Transverse colon (tissue), 4 donors: ENCODE results near the gene PPME1. TPM values are rescaled to one million over a fixed set of nuclear protein-coding genes. Genes with fewer than 3 reads are reported as not detected.

Experiments used
- DNase-seq: peaks from one replicate; pipeline ENCODE4 v3.0.0-alpha.2; 2019
- H3K27ac ChIP-seq, 4 donors: fragments of 200-600 bp; sonication (generic); 2 replicates each; pipeline ENCODE4 v1.5.1; 2016 to 2018; ENCODE audit warnings: inconsistent platforms in 4 of 4
- H3K27me3 ChIP-seq: fragments of 200-600 bp; sonication (generic); 2 replicates; pipeline ENCODE4 v1.5.1; 2017; ENCODE audit warnings: inconsistent platforms
- H3K36me3 ChIP-seq, 4 donors: fragments of 200-600 bp; sonication (generic); 2 replicates each; pipeline ENCODE4 v1.5.1; 2017 to 2019; ENCODE audit warnings: inconsistent platforms in 4 of 4
- H3K4me1 ChIP-seq, 4 donors: fragments of 200-600 bp; sonication (generic); 2 replicates each; pipeline ENCODE4 v1.5.1; 2017 to 2020; ENCODE audit warnings: inconsistent platforms in 4 of 4
- H3K4me3 ChIP-seq, 4 donors: fragments of 200-600 bp; sonication (generic); 1 replicate in 1 of 4; 2 replicates in 3 of 4; pipeline versions ENCODE4 v1.5.1 to v1.6.1; 2017 to 2019; ENCODE audit warnings: inconsistent platforms in 4 of 4
- H3K9me3 ChIP-seq, 2 donors: fragments of 200-600 bp; sonication (generic); 2 replicates each; pipeline ENCODE4 v1.5.1; 2017 to 2019; ENCODE audit warnings: inconsistent platforms in 2 of 2
- EP300 ChIP-seq: sonication (generic); formaldehyde crosslinking; IDR thresholded peaks from one replicate; pipeline ENCODE4 v1.6.1; 2017; ENCODE audit warnings: antibody characterized with exemption, low read depth
- POLR2A ChIP-seq: fragments of 450-650 bp; IDR thresholded peaks from one replicate; pipeline ENCODE4 v1.6.1; 2016; ENCODE audit warnings: antibody characterized with exemption, mild to moderate bottlenecking, moderate library complexity
- POLR2AphosphoS5 ChIP-seq, 3 donors: sonication (generic); formaldehyde crosslinking; IDR thresholded peaks; one replicate each; pipeline ENCODE4 v1.6.1; 2016; ENCODE audit warnings: antibody characterized with exemption in 3 of 3
- WGBS, 2 donors: methylation state at CpG; one replicate each; pipeline ENCODE4 v1.1.5; 2018; ENCODE audit warnings: low coverage in 1 of 2; 5-methylcytosine and 5-hydroxymethylcytosine counted together
- in situ Hi-C, 4 donors: fragments of 200-750 bp; cut with MboI; loops; one replicate each; pipeline versions ENCODE4 v1.15.0 to v1.15.1; 2017; ENCODE audit warnings: low sequenced_read_pairs in 3 of 4, low pct_ligation_motif_present in 1 of 4, low pct_unique_long_range_greater_than_20kb in 1 of 4
- intact Hi-C: fragments of 100-400 bp; cut with DNase I; formaldehyde crosslinking; loops from one replicate; pipeline ENCODE4 v1.15.1; 2023; ENCODE audit warnings: low total_unique reads
- total RNA-seq, 4 donors: library from RNA; depleted of rRNA; stranded (reverse); fragments of >200 nt; gene quantifications; one replicate each; pipeline ENCODE4 v1.1.0, GENCODE V29; 2016
- TF ChIP-seq, protein P1 (sequence below), 5 experiments: fragments of 200-600 bp in 3 of 5; fragments of 450-650 bp in 2 of 5; sonication (generic) in 3 of 5; IDR thresholded peaks; 1 replicate in 2 of 5; 2 replicates in 3 of 5; pipeline ENCODE4 v1.5.1; 2016 to 2017; ENCODE audit warnings: antibody characterized with exemption in 5 of 5, inconsistent platforms in 3 of 5, mild to moderate bottlenecking in 2 of 5, moderate library complexity in 1 of 5

Gene PPME1
- total RNA-seq, 4 donors from 2014 or later: 21.3 to 33.7 (median 22.4) TPM

- no peak overlapping the region for H3K4me3 ChIP-seq
- TF ChIP-seq, protein P1, sequence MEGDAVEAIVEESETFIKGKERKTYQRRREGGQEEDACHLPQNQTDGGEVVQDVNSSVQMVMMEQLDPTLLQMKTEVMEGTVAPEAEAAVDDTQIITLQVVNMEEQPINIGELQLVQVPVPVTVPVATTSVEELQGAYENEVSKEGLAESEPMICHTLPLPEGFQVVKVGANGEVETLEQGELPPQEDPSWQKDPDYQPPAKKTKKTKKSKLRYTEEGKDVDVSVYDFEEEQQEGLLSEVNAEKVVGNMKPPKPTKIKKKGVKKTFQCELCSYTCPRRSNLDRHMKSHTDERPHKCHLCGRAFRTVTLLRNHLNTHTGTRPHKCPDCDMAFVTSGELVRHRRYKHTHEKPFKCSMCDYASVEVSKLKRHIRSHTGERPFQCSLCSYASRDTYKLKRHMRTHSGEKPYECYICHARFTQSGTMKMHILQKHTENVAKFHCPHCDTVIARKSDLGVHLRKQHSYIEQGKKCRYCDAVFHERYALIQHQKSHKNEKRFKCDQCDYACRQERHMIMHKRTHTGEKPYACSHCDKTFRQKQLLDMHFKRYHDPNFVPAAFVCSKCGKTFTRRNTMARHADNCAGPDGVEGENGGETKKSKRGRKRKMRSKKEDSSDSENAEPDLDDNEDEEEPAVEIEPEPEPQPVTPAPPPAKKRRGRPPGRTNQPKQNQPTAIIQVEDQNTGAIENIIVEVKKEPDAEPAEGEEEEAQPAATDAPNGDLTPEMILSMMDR (IDR thresholded peaks at IDR 0.05): no peak
- TF ChIP-seq POLR2AphosphoS5 (IDR thresholded peaks at IDR 0.05) (no peak), EP300 (no peak), POLR2A (no peak)
Observed at GRCh38 chr11:74185285-74185684, 14.2 kb downstream of the PPME1 start.

DNA sequence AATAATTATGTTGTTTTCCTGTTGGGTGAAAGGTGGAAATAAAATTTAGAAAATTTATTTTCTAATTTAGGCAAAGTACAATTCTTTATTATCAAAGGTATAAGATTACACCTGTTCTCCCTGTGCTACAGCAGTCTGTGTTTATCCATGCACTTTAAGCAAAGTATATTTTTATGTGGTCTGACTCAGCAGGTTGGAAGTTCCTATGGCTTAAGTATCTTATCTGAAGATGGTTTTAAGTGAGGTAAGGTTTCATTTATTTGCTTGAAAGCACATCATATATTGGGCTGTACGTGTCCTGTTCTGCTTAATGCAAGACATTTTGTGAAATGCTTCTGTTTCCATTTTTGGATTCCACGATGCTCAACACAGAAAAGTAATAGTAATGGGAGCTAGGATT lies 14.6 kb downstream of the PPME1 start:
- Histone ChIP-seq H3K27ac (no peak overlapping the region), H3K9me3 (no peaks in the 10 kb centered on the region), H3K27me3 (no peaks in the 10 kb centered on the region), H3K4me1 (peaks cover 0 to 5% (median 0%) of the 10 kb centered on the region in 4 donors), H3K36me3 (no peaks in the 10 kb centered on the region), H3K4me3 (no peak overlapping the region)
- WGBS, 2 donors: 89 to 95% methylated on average over 2 of the region's 2 CpGs
- DNase-seq: no peak
- intact Hi-C loops (no loop called here), in situ Hi-C loops (no loop called here)
- TF ChIP-seq, protein P1 (IDR thresholded peaks at IDR 0.05): no peak
- no peak for TF ChIP-seq EP300
- TF ChIP-seq POLR2AphosphoS5 (IDR thresholded peaks at IDR 0.05): no peak
- TF ChIP-seq POLR2A: no peak

More at GRCh38 chr11:74185285-74185684, 14.2 kb downstream of the PPME1 start:
- no peak for DNase-seq
- peaks cover 0 to 5% (median 0%) of the 10 kb centered on the region in 4 donors for H3K4me1 ChIP-seq
- no peaks in the 10 kb centered on the region for H3K27me3 ChIP-seq
- in situ Hi-C loops: no loop called here
- WGBS, 2 donors: 78 to 81% methylated on average over 3 to 5 of the region's 5 CpGs
- intact Hi-C loops: no loop called here
- H3K9me3 ChIP-seq: no peaks in the 10 kb centered on the region
- H3K36me3 ChIP-seq: no peaks in the 10 kb centered on the region
- H3K27ac ChIP-seq: no peak overlapping the region

- no peak for TF ChIP-seq EP300
- TF ChIP-seq, protein P1 (IDR thresholded peaks at IDR 0.05): no peak
- no peak for TF ChIP-seq POLR2AphosphoS5 (IDR thresholded peaks at IDR 0.05)
- no peak for TF ChIP-seq POLR2A
- DNase-seq: no peak
- no peaks in the 10 kb centered on the region for H3K4me1 ChIP-seq
- no peaks in the 10 kb centered on the region for H3K27me3 ChIP-seq
- no peak overlapping the region for H3K27ac ChIP-seq
- no peaks in the 10 kb centered on the region for H3K9me3 ChIP-seq
- H3K4me3 ChIP-seq: no peak overlapping the region
- no peaks in the 10 kb centered on the region for H3K36me3 ChIP-seq
- intact Hi-C loops (no loop called here), in situ Hi-C loops (no loop called here)
Observed at GRCh38 chr11:74195828-74196227, 24.7 kb downstream of the PPME1 start.

- Histone ChIP-seq H3K4me1 (no peaks in the 10 kb centered on the region), H3K9me3 (no peaks in the 10 kb centered on the region), H3K27ac (no peak overlapping the region), H3K4me3 (no peak overlapping the region), H3K36me3 (no peaks in the 10 kb centered on the region), H3K27me3 (no peaks in the 10 kb centered on the region)
- DNase-seq: no peak
- in situ Hi-C loops (no loop called here), intact Hi-C loops (no loop called here)
- TF ChIP-seq POLR2A: no peak
- no peak for TF ChIP-seq EP300
- TF ChIP-seq POLR2AphosphoS5 (IDR thresholded peaks at IDR 0.05): no peak
- TF ChIP-seq, protein P1 (IDR thresholded peaks at IDR 0.05): no peak
- WGBS, 2 donors: 95 to 100% methylated on average over 2 of the region's 2 CpGs
Observed at GRCh38 chr11:74196781-74197486, 25.8 kb downstream of the PPME1 start.
